ENCODE measurements around the gene GPN1. TPM values are rescaled to one million over a fixed set of nuclear protein-coding genes. Genes with fewer than 3 reads are reported as not detected.
"Not testable (repeated sequence)": the region's sequence is repeated elsewhere in the genome, so short reads cannot be mapped to it uniquely, and the experiment has no call there.

The GPN1 gene
- total RNA-seq, 3 donors from 2014 or later, result 24.2 to 30.3 (median 25.6) TPM

DNA sequence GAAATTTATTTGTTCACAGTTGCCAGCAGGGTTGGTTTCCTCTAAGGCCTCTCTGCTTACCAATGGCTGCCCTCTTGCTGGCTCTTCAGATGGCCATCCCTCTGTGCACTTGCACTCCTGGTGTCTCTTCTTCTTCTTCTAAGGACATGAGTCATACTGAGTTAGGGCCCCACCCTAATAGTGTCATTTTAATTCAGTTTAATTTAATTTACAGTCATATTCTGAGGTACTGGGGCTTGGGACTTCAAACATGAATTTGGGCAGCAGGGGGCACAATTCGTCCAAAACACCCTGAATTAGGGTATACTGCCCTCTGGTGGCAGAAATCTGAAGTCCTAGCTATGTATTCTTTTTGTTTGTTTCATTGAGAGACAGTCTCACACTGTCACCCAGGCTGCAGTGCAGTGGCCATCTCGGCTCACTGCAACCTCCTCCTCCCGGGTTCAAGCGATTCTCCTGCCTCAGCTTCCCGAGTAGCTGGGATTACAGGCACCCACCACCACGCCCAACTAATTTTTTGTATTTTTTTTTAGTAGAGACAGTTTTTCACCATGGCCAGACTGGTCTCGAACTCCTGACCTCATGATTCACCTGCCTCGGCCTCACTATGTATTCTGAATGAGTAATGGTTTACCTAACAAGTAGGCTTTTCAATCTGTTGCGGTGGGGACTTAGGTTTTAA is 54.7 kb downstream of the GPN1 start:
- Histone ChIP-seq H3K27ac (peak overlapping the region in 1 of 2 donors; percentile 81), H3K27me3 (no peaks in the 10 kb centered on the region), H3K36me3 (no peaks in the 10 kb centered on the region), H3K4me3 (no peak overlapping the region), H3K4me1 (no peaks in the 10 kb centered on the region), H3K9me3 (no peaks in the 10 kb centered on the region)
- TF ChIP-seq POLR2A (IDR thresholded peaks at IDR 0.05) (no peak), POLR2AphosphoS5 (IDR thresholded peaks at IDR 0.05) (peak in 1 of 3 donors; percentile 33)
- TF ChIP-seq, protein P1, sequence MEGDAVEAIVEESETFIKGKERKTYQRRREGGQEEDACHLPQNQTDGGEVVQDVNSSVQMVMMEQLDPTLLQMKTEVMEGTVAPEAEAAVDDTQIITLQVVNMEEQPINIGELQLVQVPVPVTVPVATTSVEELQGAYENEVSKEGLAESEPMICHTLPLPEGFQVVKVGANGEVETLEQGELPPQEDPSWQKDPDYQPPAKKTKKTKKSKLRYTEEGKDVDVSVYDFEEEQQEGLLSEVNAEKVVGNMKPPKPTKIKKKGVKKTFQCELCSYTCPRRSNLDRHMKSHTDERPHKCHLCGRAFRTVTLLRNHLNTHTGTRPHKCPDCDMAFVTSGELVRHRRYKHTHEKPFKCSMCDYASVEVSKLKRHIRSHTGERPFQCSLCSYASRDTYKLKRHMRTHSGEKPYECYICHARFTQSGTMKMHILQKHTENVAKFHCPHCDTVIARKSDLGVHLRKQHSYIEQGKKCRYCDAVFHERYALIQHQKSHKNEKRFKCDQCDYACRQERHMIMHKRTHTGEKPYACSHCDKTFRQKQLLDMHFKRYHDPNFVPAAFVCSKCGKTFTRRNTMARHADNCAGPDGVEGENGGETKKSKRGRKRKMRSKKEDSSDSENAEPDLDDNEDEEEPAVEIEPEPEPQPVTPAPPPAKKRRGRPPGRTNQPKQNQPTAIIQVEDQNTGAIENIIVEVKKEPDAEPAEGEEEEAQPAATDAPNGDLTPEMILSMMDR (IDR thresholded peaks at IDR 0.05), result peak; percentile 89 to 98 (median 93)
- intact Hi-C loops (cut with DNase I; ENCODE audit: low total_unique reads), result no loop called here
- DNase-seq (ENCODE audit: low spot score in 2 of 2), result peak; percentile 57 to 67

DNA sequence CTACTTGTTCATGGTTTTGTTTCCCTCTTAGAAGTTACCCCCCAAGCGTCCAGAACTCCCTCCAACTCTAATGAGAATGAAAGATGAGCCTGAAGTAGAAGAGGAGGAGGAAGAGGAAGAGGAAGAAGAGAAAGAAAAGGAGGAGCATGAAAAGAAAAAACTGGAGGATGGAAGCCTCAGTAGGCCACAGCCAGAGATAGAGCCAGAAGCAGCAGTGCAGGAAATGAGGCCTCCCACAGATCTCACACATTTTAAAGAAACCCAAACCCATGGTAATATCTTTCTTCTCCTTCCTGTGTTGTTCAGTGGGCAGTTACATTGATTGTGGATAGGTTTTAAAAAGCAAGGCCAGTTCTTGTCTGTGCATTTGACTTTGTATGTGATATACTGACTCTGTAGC is 56.2 kb downstream of the GPN1 start:
- H3K4me1 ChIP-seq; H3K36me3 ChIP-seq; H3K4me3 ChIP-seq; H3K9me3 ChIP-seq; intact Hi-C loops (cut with DNase I; ENCODE audit: low total_unique reads); H3K27me3 ChIP-seq; H3K27ac ChIP-seq; DNase-seq (ENCODE audit: low spot score in 2 of 2): not testable (repeated sequence)

GRCh38 chr2:27685577-27685976 is 56.7 kb downstream of the GPN1 start:
- no peak for DNase-seq (ENCODE audit: low spot score in 2 of 2)
- Histone ChIP-seq H3K4me3 (no peak overlapping the region), H3K27ac (no peak overlapping the region), H3K27me3 (no peaks in the 10 kb centered on the region), H3K9me3 (no peaks in the 10 kb centered on the region), H3K36me3 (no peaks in the 10 kb centered on the region), H3K4me1 (no peaks in the 10 kb centered on the region)
- intact Hi-C loops (cut with DNase I; ENCODE audit: low total_unique reads), result no loop called here
- no peak for TF ChIP-seq POLR2AphosphoS5 (IDR thresholded peaks at IDR 0.05)
- TF ChIP-seq, protein P1 (IDR thresholded peaks at IDR 0.05), result no peak
- no peak for TF ChIP-seq POLR2A (IDR thresholded peaks at IDR 0.05)

- no peak for DNase-seq (ENCODE audit: low spot score in 2 of 2)
- Histone ChIP-seq H3K4me3 (no peak overlapping the region), H3K9me3 (no peaks in the 10 kb centered on the region), H3K4me1 (no peaks in the 10 kb centered on the region), H3K27ac (no peak overlapping the region), H3K27me3 (no peaks in the 10 kb centered on the region), H3K36me3 (no peaks in the 10 kb centered on the region)
- intact Hi-C loops (cut with DNase I; ENCODE audit: low total_unique reads), result no loop called here
- TF ChIP-seq POLR2A (IDR thresholded peaks at IDR 0.05) (no peak), POLR2AphosphoS5 (IDR thresholded peaks at IDR 0.05) (no peak)
- TF ChIP-seq, protein P1 (IDR thresholded peaks at IDR 0.05), result no peak
These were observed 58.4 kb downstream of the GPN1 start for GRCh38 chr2:27687232-27687631.

- TF ChIP-seq POLR2A (IDR thresholded peaks at IDR 0.05) (no peak), POLR2AphosphoS5 (IDR thresholded peaks at IDR 0.05) (no peak)
- TF ChIP-seq, protein P1 (IDR thresholded peaks at IDR 0.05), result no peak
- H3K36me3 ChIP-seq, result no peaks in the 10 kb centered on the region
- no peak overlapping the region for H3K4me3 ChIP-seq
- H3K27me3 ChIP-seq, result no peaks in the 10 kb centered on the region
- intact Hi-C loops (cut with DNase I; ENCODE audit: low total_unique reads), result no loop called here
- H3K27ac ChIP-seq, result no peak overlapping the region
- H3K9me3 ChIP-seq, result no peaks in the 10 kb centered on the region
- no peaks in the 10 kb centered on the region for H3K4me1 ChIP-seq
- no peak for DNase-seq (ENCODE audit: low spot score in 2 of 2)
These were observed 60.6 kb downstream of the GPN1 start for GRCh38 chr2:27689424-27689823.
